HepG2 (cell line): ENCODE measurements around the gene KIF13A. TPM values are rescaled to one million over a fixed set of nuclear protein-coding genes. Genes with fewer than 3 reads are reported as not detected.

Experiments used
- BORCS8-MEF2B ChIP-seq: sonication (generic); formaldehyde crosslinking; IDR thresholded peaks from 2 replicates; pipeline ENCODE4 v1.8.0; 2022; ENCODE audit warnings: mild to moderate bottlenecking, missing genetic modification reagents
- CEBPB ChIP-seq: IDR thresholded peaks from 2 replicates; pipeline ENCODE4 v1.6.1; 2011; ENCODE audit warnings: low read depth, low read length, improper control_type of control experiment, borderline replicate concordance
- CHD2 ChIP-seq: IDR thresholded peaks from 2 replicates; pipeline ENCODE4 v1.6.1; 2011; ENCODE audit warnings: low read depth, low read length, improper control_type of control experiment
- DMTF1 ChIP-seq: sonication (generic); formaldehyde crosslinking; IDR thresholded peaks from 2 replicates; pipeline ENCODE4 v1.4.0; 2020; ENCODE audit warnings: mild to moderate bottlenecking, missing genetic modification reagents
- DZIP1 ChIP-seq: sonication (generic); formaldehyde crosslinking; IDR thresholded peaks from 2 replicates; pipeline ENCODE4 v1.5.0; 2020; ENCODE audit warnings: mild to moderate bottlenecking, missing genetic modification reagents
- EP300 ChIP-seq, 3 experiments: sonication (generic) in 1 of 3; formaldehyde crosslinking in 1 of 3; IDR thresholded peaks; 2 replicates each; pipeline versions ENCODE4 v1.5.1 to v1.6.1; 2011 to 2020; ENCODE audit warnings: low read depth in 2 of 3, low read length in 2 of 3, borderline replicate concordance in 1 of 3, improper control_type of control experiment in 1 of 3, mild to moderate bottlenecking in 1 of 3, missing genetic modification reagents in 1 of 3, moderate library complexity in 1 of 3
- FLYWCH1 ChIP-seq: sonication (generic); formaldehyde crosslinking; IDR thresholded peaks from 2 replicates; pipeline ENCODE4 v1.8.1; 2023; ENCODE audit warnings: mild to moderate bottlenecking, missing genetic modification reagents
- KAT8 ChIP-seq: IDR thresholded peaks from 2 replicates; pipeline ENCODE4 v1.6.1; 2016; ENCODE audit warnings: missing genetic modification reagents, missing compliant biosample characterization
- KDM2A ChIP-seq: sonication (generic); formaldehyde crosslinking; IDR thresholded peaks from 2 replicates; pipeline ENCODE4 v1.4.0; 2020; ENCODE audit warnings: low read depth, missing genetic modification reagents, borderline replicate concordance
- KLF9 ChIP-seq: IDR thresholded peaks from 2 replicates; pipeline ENCODE4 v1.6.1; 2016; ENCODE audit warnings: low read depth
- MAX ChIP-seq: IDR thresholded peaks from 2 replicates; pipeline ENCODE4 v1.6.1; 2012; ENCODE audit warnings: inconsistent platforms
- MTF1 ChIP-seq: sonication (generic); formaldehyde crosslinking; IDR thresholded peaks from 2 replicates; pipeline ENCODE4 v1.5.0; 2020; ENCODE audit warnings: missing genetic modification reagents
- MXD4 ChIP-seq: IDR thresholded peaks from 2 replicates; pipeline ENCODE4 v1.6.1; 2016; ENCODE audit warnings: mild to moderate bottlenecking, missing biosample characterization, missing genetic modification reagents
- MYC ChIP-seq: sonication (generic); formaldehyde crosslinking; IDR thresholded peaks from 2 replicates; pipeline ENCODE4 v1.9.0; 2021; ENCODE audit warnings: missing genetic modification reagents, borderline replicate concordance
- NCOA1 ChIP-seq: sonication (generic); formaldehyde crosslinking; IDR thresholded peaks from 2 replicates; pipeline ENCODE4 v1.9.0; 2021; ENCODE audit warnings: missing genetic modification reagents
- NR2F1 ChIP-seq, 2 experiments: fragments of 450-650 bp in 1 of 2; formaldehyde crosslinking in 1 of 2; IDR thresholded peaks; 2 replicates each; pipeline versions ENCODE4 v1.5.0 to v1.6.1; 2016 to 2020; ENCODE audit warnings: mild to moderate bottlenecking in 1 of 2, missing compliant biosample characterization in 1 of 2, missing genetic modification reagents in 1 of 2, moderate library complexity in 1 of 2
- PBX2 ChIP-seq: IDR thresholded peaks from 2 replicates; pipeline ENCODE4 v1.6.1; 2016; ENCODE audit warnings: control low read depth
- ZNF20 ChIP-seq: sonication (generic); formaldehyde crosslinking; IDR thresholded peaks from 2 replicates; pipeline ENCODE4 v1.4.0; 2020; ENCODE audit warnings: mild to moderate bottlenecking, moderate library complexity, missing genetic modification reagents
- ZNF451 ChIP-seq: sonication (generic); formaldehyde crosslinking; IDR thresholded peaks from 2 replicates; pipeline ENCODE4 v1.5.0; 2020; ENCODE audit warnings: mild to moderate bottlenecking, missing genetic modification reagents
- ZNF496 ChIP-seq: sonication (generic); formaldehyde crosslinking; IDR thresholded peaks from 2 replicates; pipeline ENCODE4 v1.8.1; 2023; ENCODE audit warnings: mild to moderate bottlenecking, moderate library complexity, missing genetic modification reagents; ENCODE audit not compliant: insufficient replicate concordance
- ZNF550 ChIP-seq: sonication (generic); formaldehyde crosslinking; IDR thresholded peaks from 2 replicates; pipeline ENCODE4 v1.4.0; 2020; ENCODE audit warnings: mild to moderate bottlenecking, missing genetic modification reagents, borderline replicate concordance
- ZNF616 ChIP-seq: sonication (generic); formaldehyde crosslinking; IDR thresholded peaks from 2 replicates; pipeline ENCODE4 v1.5.0; 2020; ENCODE audit warnings: low read depth, mild to moderate bottlenecking, missing genetic modification reagents
- ZNF629 ChIP-seq: sonication (generic); formaldehyde crosslinking; conservative IDR thresholded peaks from 2 replicates; pipeline ENCODE4 v1.5.0; 2020; ENCODE audit warnings: missing genetic modification reagents
- ZNF766 ChIP-seq: sonication (generic); formaldehyde crosslinking; IDR thresholded peaks from 2 replicates; pipeline ENCODE4 v1.5.0; 2020; ENCODE audit warnings: missing genetic modification reagents, borderline replicate concordance
- polyA plus RNA-seq, 8 experiments: library from polyadenylated mRNA; depleted of rRNA in 3 of 8; stranded (reverse) in 7 of 8; unstranded in 1 of 8; fragments of >200 nt; fragmentation: Illumina TruSeq in 4 of 8; extraction: Trizol in 4 of 8; gene quantifications; 2 replicates each; pipeline versions ENCODE4 v1.2.1 to v1.2.3, GENCODE V29; 2011 to 2016; ENCODE audit warnings: low read depth in 4 of 8, missing spikeins in 1 of 8, mixed read lengths in 1 of 8; ENCODE audit not compliant: insufficient read depth in 1 of 8
- total RNA-seq, 5 experiments: library from RNA; depleted of rRNA; stranded (reverse); fragments of >200 nt; fragmentation: Illumina TruSeq; extraction: Trizol; gene quantifications; 2 replicates each; pipeline ENCODE4 v1.2.3, GENCODE V29; 2016; ENCODE audit warnings: low read depth in 1 of 5

The KIF13A gene
- total and polyA plus RNA-seq, 2 of the 13 experiments (the other 11 are each of a cell fraction or from before 2014, with no cell fraction given): 21.1 to 37.2 TPM

- TF ChIP-seq PBX2 (CRISPR knock-in tag) (no peak), ZNF766 (no peak), MYC (CRISPR knock-in tag) (peak; percentile 59; the same call in 1 of the 2 replicates), BORCS8-MEF2B (CRISPR knock-in tag) (peak; percentile 81), NR2F1 (CRISPR knock-in tag; IDR thresholded peaks at IDR 0.05) (no peak), KLF9 (CRISPR knock-in tag) (no peak), ZNF20 (CRISPR knock-in tag) (no peak), ZNF451 (CRISPR knock-in tag) (no peak), FLYWCH1 (no peak), MXD4 (CRISPR knock-in tag) (peak; percentile 64; the same call in 1 of the 2 replicates), KDM2A (CRISPR knock-in tag) (0 out of 2 replicates have a peak, but pooled peaks have one; percentile 56), DZIP1 (CRISPR knock-in tag) (no peak), ZNF629 (CRISPR knock-in tag) (peak; percentile 48), CHD2 (no peak), CEBPB (no peak), MAX (peak; percentile 49; the same call in 1 of the 2 replicates), ZNF616 (CRISPR knock-in tag) (no peak), NCOA1 (CRISPR knock-in tag) (no peak), MTF1 (CRISPR knock-in tag) (no peak), ZNF550 (CRISPR knock-in tag) (no peak), ZNF496 (CRISPR knock-in tag) (no peak), KAT8 (CRISPR knock-in tag) (peak; percentile 81), DMTF1 (CRISPR knock-in tag) (no peak), EP300 (IDR thresholded peaks at IDR 0.05; ENCODE audit: low read depth in 2 of 2, low read length in 2 of 2) (peak in 1 of 2 experiments; percentile 71; a peak in 1 of 4 replicates), EP300 (CRISPR knock-in tag; IDR thresholded peaks at IDR 0.05; ENCODE audit: borderline replicate concordance) (no peak)
These were observed 262.4 kb downstream of the KIF13A start (continued) for GRCh38 chr6:17725083-17725482.
